ENCODE data around the gene XCL1.

Gene XCL1

DNA sequence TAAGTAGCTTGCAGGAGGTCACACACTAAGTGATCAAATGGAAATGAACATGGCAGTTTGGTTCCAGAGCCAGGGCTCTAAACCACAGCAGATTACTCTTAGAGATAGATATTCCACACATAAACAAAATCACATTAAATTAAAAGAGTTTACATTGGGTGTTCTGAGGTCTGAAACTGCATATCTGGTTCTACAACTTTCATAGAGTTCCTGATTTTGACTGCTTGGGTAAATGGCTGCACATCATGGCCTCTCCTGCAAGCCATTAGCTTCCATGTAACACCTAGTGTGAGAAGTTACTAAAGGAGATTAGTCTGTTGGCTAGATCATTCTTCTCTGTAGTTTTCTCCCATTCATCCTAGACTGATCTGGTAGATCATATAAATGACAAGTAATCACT lies 19.8 kb upstream of the XCL1 start:
- TF ChIP-seq, protein P1, sequence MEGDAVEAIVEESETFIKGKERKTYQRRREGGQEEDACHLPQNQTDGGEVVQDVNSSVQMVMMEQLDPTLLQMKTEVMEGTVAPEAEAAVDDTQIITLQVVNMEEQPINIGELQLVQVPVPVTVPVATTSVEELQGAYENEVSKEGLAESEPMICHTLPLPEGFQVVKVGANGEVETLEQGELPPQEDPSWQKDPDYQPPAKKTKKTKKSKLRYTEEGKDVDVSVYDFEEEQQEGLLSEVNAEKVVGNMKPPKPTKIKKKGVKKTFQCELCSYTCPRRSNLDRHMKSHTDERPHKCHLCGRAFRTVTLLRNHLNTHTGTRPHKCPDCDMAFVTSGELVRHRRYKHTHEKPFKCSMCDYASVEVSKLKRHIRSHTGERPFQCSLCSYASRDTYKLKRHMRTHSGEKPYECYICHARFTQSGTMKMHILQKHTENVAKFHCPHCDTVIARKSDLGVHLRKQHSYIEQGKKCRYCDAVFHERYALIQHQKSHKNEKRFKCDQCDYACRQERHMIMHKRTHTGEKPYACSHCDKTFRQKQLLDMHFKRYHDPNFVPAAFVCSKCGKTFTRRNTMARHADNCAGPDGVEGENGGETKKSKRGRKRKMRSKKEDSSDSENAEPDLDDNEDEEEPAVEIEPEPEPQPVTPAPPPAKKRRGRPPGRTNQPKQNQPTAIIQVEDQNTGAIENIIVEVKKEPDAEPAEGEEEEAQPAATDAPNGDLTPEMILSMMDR (IDR thresholded peaks at IDR 0.05; ENCODE audit: borderline replicate concordance, insufficient read depth, low read depth, low read length): no peak
- no peak overlapping the region for H3K4me3 ChIP-seq (ENCODE audit: low read depth, low read length)

DNA sequence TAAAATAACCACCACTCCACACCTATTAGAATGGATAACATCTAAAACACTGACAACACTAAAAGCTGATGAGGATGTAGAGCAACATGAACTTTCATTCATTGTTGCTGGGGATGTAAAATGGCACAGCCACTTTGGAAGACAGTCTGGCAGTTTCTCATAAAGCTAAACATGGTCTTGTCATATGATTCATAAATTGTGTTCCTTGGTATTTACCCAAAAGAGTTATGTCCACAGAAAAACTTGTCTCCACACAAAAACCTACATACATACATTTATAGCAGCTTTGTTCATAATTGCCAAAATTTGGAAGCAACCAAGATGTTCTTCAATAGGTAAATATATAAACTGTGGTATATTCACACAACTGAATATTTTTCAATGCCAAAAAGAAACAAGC lies 16.0 kb upstream of the XCL1 start:
- H3K4me3 ChIP-seq (ENCODE audit: low read depth, low read length): no peak overlapping the region
- TF ChIP-seq, protein P1 (IDR thresholded peaks at IDR 0.05; ENCODE audit: borderline replicate concordance, insufficient read depth, low read depth, low read length): no peak

GRCh38 chr1:168561989-168562388 lies 14.4 kb upstream of the XCL1 start:
- TF ChIP-seq, protein P1 (IDR thresholded peaks at IDR 0.05; ENCODE audit: borderline replicate concordance, insufficient read depth, low read depth, low read length): no peak
- no peak overlapping the region for H3K4me3 ChIP-seq (ENCODE audit: low read depth, low read length)

GRCh38 chr1:168565825-168566224 lies 10.6 kb upstream of the XCL1 start:
- H3K4me3 ChIP-seq (ENCODE audit: low read depth, low read length): no peak overlapping the region
- TF ChIP-seq, protein P1 (IDR thresholded peaks at IDR 0.05; ENCODE audit: borderline replicate concordance, insufficient read depth, low read depth, low read length): no peak

DNA sequence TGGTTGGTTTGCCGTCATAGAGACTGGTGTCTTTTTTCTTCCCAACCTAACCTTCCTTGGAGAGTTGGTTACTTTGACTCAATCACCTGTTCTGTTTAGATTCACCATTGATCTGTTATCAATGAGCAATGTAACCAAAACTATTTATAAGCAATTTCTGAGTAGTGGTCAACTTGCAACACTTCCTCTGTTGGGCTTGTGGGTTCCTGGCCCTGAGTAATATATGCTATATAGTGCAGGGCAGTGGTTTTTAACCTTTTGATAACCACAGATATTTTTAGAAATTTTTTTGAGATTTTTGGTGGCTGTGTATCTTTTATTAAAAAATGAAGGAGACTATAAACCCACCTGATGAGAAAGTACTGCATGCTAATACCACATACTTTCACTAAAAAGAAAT lies 9.4 kb upstream of the XCL1 start:
- TF ChIP-seq, protein P1 (IDR thresholded peaks at IDR 0.05; ENCODE audit: borderline replicate concordance, insufficient read depth, low read depth, low read length): no peak
- no peak overlapping the region for H3K4me3 ChIP-seq (ENCODE audit: low read depth, low read length)

DNA sequence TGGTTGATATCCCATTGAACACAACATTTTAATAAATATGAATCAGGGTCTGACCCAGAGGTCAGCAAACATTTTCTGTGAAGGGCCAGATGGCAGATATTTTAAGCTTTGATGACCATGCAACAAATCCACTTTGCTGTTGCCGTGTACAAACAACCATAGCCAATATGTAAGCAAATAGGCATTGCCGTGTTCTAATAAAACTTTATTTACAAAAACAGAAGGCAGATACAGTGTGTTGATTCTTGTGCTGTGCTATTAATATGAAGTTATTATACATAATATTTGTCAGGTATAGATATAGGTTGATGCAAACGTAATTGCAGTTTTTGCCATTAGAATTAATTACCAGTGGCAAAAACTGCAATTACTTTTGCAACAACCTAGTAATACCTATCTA lies 8.8 kb upstream of the XCL1 start:
- no peak overlapping the region for H3K4me3 ChIP-seq (ENCODE audit: low read depth, low read length)
- TF ChIP-seq, protein P1 (IDR thresholded peaks at IDR 0.05; ENCODE audit: borderline replicate concordance, insufficient read depth, low read depth, low read length): no peak

DNA sequence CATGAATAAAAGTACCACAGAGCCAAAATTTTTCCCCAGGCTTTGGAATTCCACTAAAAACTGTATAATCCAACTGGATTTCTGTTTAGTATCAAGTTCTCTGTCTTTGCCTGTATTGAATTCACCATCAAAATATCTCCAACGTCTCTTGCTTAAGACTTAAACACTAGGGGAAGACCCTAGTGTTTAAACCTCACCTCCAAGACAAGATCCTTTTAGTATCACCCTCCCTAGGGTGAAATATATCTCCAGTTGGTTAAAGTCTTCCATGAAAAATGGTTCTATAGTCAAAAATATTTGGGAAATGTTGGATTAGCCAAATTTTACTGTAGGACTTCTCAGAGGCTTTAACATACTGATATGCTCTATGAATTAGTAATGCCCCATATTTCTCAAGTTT lies 8.1 kb upstream of the XCL1 start:
- no peak overlapping the region for H3K4me3 ChIP-seq (ENCODE audit: low read depth, low read length)
- TF ChIP-seq, protein P1 (IDR thresholded peaks at IDR 0.05; ENCODE audit: borderline replicate concordance, insufficient read depth, low read depth, low read length): no peak

Measured in GM12875 (cell line).